Neural cell (in vitro differentiated cells): ENCODE results near the gene NDUFV2. TPM values are rescaled to one million over a fixed set of nuclear protein-coding genes. Genes with fewer than 3 reads are reported as not detected.

Experiments
- H2AFZ ChIP-seq: fragments of 200-600, 300-800 bp; sonication (generic), shearing (Covaris generic); 2 replicates; pipeline ENCODE4 v1.6.0; 2014; ENCODE audit warnings: low read depth, mild to moderate bottlenecking, antibody characterized with exemption, low read length, moderate library complexity
- H3F3A ChIP-seq: fragments of 200-600 bp; shearing (Covaris generic); 2 replicates; pipeline ENCODE4 v1.6.1; 2016; ENCODE audit warnings: mild to moderate bottlenecking, moderate library complexity, mixed read lengths, antibody characterized with exemption, low read length; ENCODE audit not compliant: insufficient read depth, poor library complexity, severe bottlenecking
- H3K27ac ChIP-seq: fragments of 200-600, 300-800 bp; sonication (generic), shearing (Covaris generic); 2 replicates; pipeline ENCODE4 v1.5.1; 2014; ENCODE audit warnings: mild to moderate bottlenecking, low read length, moderate library complexity
- H3K27me3 ChIP-seq: fragments of 300-800, 200-600 bp; sonication (generic), shearing (Covaris generic); 2 replicates; pipeline ENCODE4 v1.6.0; 2014; ENCODE audit warnings: mild to moderate bottlenecking, low read depth, low read length, moderate library complexity; ENCODE audit not compliant: insufficient read depth
- H3K36me3 ChIP-seq: fragments of 300-800, 200-600 bp; sonication (generic), shearing (Covaris generic); 2 replicates; pipeline ENCODE4 v1.5.1; 2014; ENCODE audit warnings: mild to moderate bottlenecking, antibody characterized with exemption, low read length, moderate library complexity; ENCODE audit not compliant: insufficient read depth
- H3K4me2 ChIP-seq: fragments of 300-800, 200-600 bp; sonication (generic), shearing (Covaris generic); 2 replicates; pipeline ENCODE4 v1.6.0; 2014; ENCODE audit warnings: mild to moderate bottlenecking, low read length
- H3K4me3 ChIP-seq: fragments of 300-800, 200-600 bp; sonication (generic), shearing (Covaris generic); 2 replicates; pipeline ENCODE4 v1.5.1; 2014; ENCODE audit warnings: mild to moderate bottlenecking, low read length, moderate library complexity
- H3K79me2 ChIP-seq: fragments of 200-600 bp; shearing (Covaris generic); replicated peaks from 2 replicates; pipeline ENCODE4 v1.6.0; 2014; ENCODE audit warnings: mild to moderate bottlenecking, low read length, moderate library complexity; ENCODE audit not compliant: insufficient read depth
- H3K9ac ChIP-seq: fragments of 300-800, 200-600 bp; sonication (generic), shearing (Covaris generic); 2 replicates; pipeline ENCODE4 v1.6.1; 2016; ENCODE audit warnings: mild to moderate bottlenecking, low read length, mixed read lengths
- H3K9me2 ChIP-seq: fragments of 200-600 bp; shearing (Covaris generic); 2 replicates; pipeline ENCODE4 v1.6.1; 2016; ENCODE audit warnings: mild to moderate bottlenecking, low read length, mixed read lengths; ENCODE audit not compliant: insufficient read depth
- H3K9me3 ChIP-seq: fragments of 200-600, 300-800 bp; sonication (generic), shearing (Covaris generic); 2 replicates; pipeline ENCODE4 v1.6.1; 2016; ENCODE audit warnings: mild to moderate bottlenecking, mixed run types, low read length, moderate library complexity, mixed read lengths
- H4K20me1 ChIP-seq: fragments of 200-600 bp; shearing (Covaris generic); 2 replicates; pipeline ENCODE4 v1.6.1; 2016; ENCODE audit warnings: mild to moderate bottlenecking, mixed run types; ENCODE audit not compliant: insufficient read depth
- CTCF ChIP-seq: fragments of 450-650 bp; IDR thresholded peaks from 2 replicates; pipeline ENCODE4 v1.5.1; 2014; ENCODE audit warnings: antibody characterized with exemption, mild to moderate bottlenecking, moderate library complexity; ENCODE audit not compliant: poor library complexity, severe bottlenecking
- EP300 ChIP-seq: fragments of 450-650 bp; conservative IDR thresholded peaks from 2 replicates; pipeline ENCODE4 v1.6.1; 2014; ENCODE audit warnings: antibody characterized with exemption, mild to moderate bottlenecking, moderate library complexity; ENCODE audit not compliant: poor library complexity, severe bottlenecking
- EZH2 ChIP-seq: fragments of 200-600, 300-800 bp; shearing (Covaris generic), sonication (generic); IDR thresholded peaks from 2 replicates; pipeline ENCODE4 v1.6.1; 2014; ENCODE audit warnings: antibody characterized with exemption, low read length, borderline replicate concordance, mild to moderate bottlenecking; ENCODE audit not compliant: insufficient read depth, poor library complexity, severe bottlenecking
- MXI1 ChIP-seq: fragments of 450-650 bp; conservative IDR thresholded peaks from 2 replicates; pipeline ENCODE4 v1.6.1; 2014; ENCODE audit warnings: antibody characterized with exemption, mild to moderate bottlenecking; ENCODE audit not compliant: poor library complexity, severe bottlenecking
- POLR2AphosphoS5 ChIP-seq: IDR thresholded peaks from 2 replicates; pipeline ENCODE4 v1.6.1; 2012
- RAD21 ChIP-seq: fragments of 450-650 bp; conservative IDR thresholded peaks from 2 replicates; pipeline ENCODE4 v1.6.1; 2014; ENCODE audit warnings: antibody characterized with exemption, mild to moderate bottlenecking, moderate library complexity
- REST ChIP-seq: IDR thresholded peaks from 2 replicates; pipeline ENCODE4 v1.6.1; 2012; ENCODE audit warnings: borderline replicate concordance
- SMC3 ChIP-seq: fragments of 450-650 bp; conservative IDR thresholded peaks from 2 replicates; pipeline ENCODE4 v1.6.1; 2014; ENCODE audit warnings: antibody characterized with exemption, mild to moderate bottlenecking, moderate library complexity; ENCODE audit not compliant: poor library complexity
- TAF1 ChIP-seq: IDR thresholded peaks from 2 replicates; pipeline ENCODE4 v1.6.1; 2012; ENCODE audit warnings: low read depth
- polyA plus RNA-seq: library from polyadenylated mRNA; depleted of rRNA; stranded (reverse); fragments of >200 nt; gene quantifications from 2 replicates; pipeline ENCODE4 v1.2.3, GENCODE V29; 2014

Gene NDUFV2
- polyA plus RNA-seq, 1 donor from 2014 or later, result 285 TPM

- Histone ChIP-seq H3K79me2 (peaks cover 64% of the 10 kb centered on the region), H3K36me3 (no peaks in the 10 kb centered on the region), H3K9me3 (no peaks in the 10 kb centered on the region), H2AFZ (no peak overlapping the region), H4K20me1 (no peaks in the 10 kb centered on the region), H3K4me2 (no peak overlapping the region), H3K4me3 (no peak overlapping the region), H3K27me3 (no peaks in the 10 kb centered on the region), H3K9ac (no peak overlapping the region), H3F3A (no peaks in the 10 kb centered on the region), H3K27ac (no peak overlapping the region), H3K9me2 (no peaks in the 10 kb centered on the region)
- TF ChIP-seq EZH2 (no peak), MXI1 (no peak), REST (no peak), POLR2AphosphoS5 (no peak), CTCF (no peak), RAD21 (no peak), EP300 (no peak), TAF1 (no peak)
Measured at GRCh38 chr18:9156604-9157249, 54.2 kb downstream of the NDUFV2 start.

- no peaks in the 10 kb centered on the region for H3K27me3 ChIP-seq
- TF ChIP-seq REST, result no peak
- no peak for TF ChIP-seq SMC3
- no peak for TF ChIP-seq CTCF
- no peak for TF ChIP-seq EZH2
- no peak for TF ChIP-seq TAF1
- no peak for TF ChIP-seq POLR2AphosphoS5
- no peak for TF ChIP-seq MXI1
- no peak for TF ChIP-seq RAD21
- no peak for TF ChIP-seq EP300
- H3K27ac ChIP-seq, result no peak overlapping the region
- H3K4me2 ChIP-seq, result no peak overlapping the region
- H4K20me1 ChIP-seq, result no peaks in the 10 kb centered on the region
- H3K36me3 ChIP-seq, result no peaks in the 10 kb centered on the region
- H3F3A ChIP-seq, result no peaks in the 10 kb centered on the region
- no peak overlapping the region for H3K4me3 ChIP-seq
- no peak overlapping the region for H2AFZ ChIP-seq
- H3K9ac ChIP-seq, result no peak overlapping the region
- no peaks in the 10 kb centered on the region for H3K9me3 ChIP-seq
- no peaks in the 10 kb centered on the region for H3K9me2 ChIP-seq
- H3K79me2 ChIP-seq, result peaks cover 55% of the 10 kb centered on the region
Measured at GRCh38 chr18:9157806-9158205, 55.3 kb downstream of the NDUFV2 start.
